NCI-H2107 treated with DMSO at 0.1 percent for 48 hours (cell line): Measurements from ENCODE around the gene CES5A.
"Not testable (repeated sequence)": the region's sequence is repeated elsewhere in the genome, so short reads cannot be mapped to it uniquely, and the experiment has no call there.

Experiments
- DNase-seq: peaks from one replicate; lab custom pipeline; 2025; ENCODE audit not compliant: unreplicated experiment; lab: John Stamatoyannopoulos, UW

CES5A gene

DNA sequence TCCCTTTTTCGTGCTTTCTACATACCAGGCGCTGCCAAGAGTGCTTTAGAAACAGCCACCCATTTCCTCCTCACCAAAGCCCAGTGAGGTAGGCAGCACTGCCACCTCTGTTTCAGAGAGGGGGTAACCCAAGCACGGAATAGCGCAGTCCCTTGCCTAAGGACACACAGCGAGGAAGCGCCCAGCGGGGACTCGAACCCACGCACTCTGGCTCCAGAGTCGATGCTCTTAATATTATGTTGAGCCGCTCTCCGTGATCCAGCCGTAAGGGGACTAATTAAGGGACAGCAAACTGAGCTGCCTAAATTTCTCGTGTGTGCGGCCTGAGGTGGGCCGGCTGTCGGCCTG lies 42.8 kb downstream of the CES5A start:
- DNase-seq = no peak

GRCh38 chr16:55830658-55831294 lies 44.4 kb downstream of the CES5A start:
- no peak for DNase-seq

GRCh38 chr16:55829232-55829631 lies 45.9 kb downstream of the CES5A start:
- DNase-seq = not testable (repeated sequence)

GRCh38 chr16:55828680-55829079 lies 46.5 kb downstream of the CES5A start:
- DNase-seq = no peak

DNA sequence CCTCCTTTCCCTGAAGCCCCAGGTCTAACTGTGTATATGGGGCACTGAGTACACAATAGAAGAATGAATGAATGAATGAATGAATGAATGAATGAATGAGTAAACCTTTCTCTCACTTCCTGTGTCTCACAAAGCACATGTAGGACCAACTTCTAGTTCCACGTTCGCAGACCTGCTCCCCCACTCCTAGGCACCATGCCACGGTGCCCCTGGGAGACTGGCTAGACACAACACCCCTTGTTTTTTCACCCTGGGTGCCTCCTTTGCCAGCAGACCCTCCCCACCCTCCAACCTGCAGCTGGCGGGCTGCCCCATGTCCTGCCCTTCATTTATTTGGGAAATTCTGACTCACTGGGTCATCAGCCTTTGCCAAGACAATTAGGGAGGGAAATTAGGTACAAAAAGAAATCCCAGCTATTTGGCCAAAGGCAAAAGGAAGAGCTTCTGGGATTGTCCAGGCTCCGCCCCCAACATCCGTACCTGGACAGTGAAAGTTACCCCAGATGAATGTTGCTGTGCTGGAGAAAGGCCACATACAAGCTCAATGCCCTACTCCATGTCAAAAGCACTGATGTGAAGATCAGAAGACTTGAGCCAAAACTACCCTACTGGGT lies 50.0 kb downstream of the CES5A start:
- no peak for DNase-seq

GRCh38 chr16:55824473-55825000 lies 50.6 kb downstream of the CES5A start:
- DNase-seq = no peak

DNA sequence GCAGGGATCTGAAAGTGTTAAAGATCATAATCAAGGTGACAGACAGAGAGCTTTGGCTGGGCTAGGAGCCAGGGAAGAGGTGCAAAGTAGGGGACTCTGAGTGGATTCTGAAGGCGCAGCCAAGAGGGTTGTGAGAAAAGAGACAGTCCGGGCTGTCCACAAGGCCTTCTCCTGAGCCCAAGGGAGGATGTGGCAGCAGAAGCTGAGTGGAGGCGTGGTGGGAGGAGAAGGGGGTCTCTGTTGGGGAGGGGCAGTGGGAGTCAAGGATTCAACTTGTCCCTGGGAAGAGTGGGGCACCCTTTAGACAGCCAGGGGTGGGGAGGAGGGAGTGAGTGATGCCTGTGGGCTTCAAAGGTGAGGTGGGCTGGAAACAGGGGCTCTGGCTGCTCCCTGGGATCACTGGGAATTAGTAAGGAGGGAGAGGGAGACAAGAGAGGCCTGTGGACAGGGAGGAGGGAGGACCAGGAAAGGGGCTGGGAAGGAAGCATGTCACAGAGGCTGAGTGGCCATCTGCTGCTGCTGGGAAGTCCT lies 52.8 kb downstream of the CES5A start:
- DNase-seq = no peak

DNA sequence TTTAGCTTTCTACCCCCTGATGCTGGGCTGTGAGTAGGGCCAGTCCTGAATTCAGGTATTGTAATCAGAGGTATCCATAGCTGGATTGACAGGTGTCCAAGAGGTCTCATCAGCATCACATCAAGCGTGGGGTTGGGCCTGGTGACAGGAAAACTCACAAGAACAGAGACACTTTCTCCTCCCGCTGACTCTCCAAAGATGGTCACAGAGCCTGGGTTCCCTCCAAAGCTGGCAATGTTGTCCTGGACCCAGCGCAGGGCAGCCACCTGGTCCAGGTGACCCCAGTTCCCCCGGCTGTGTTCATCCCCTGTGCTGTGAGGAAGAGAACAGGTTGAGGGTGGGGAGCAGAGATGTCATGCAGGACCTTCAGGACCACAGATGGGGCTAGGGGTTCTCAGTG lies 54.0 kb downstream of the CES5A start:
- no peak for DNase-seq

DNA sequence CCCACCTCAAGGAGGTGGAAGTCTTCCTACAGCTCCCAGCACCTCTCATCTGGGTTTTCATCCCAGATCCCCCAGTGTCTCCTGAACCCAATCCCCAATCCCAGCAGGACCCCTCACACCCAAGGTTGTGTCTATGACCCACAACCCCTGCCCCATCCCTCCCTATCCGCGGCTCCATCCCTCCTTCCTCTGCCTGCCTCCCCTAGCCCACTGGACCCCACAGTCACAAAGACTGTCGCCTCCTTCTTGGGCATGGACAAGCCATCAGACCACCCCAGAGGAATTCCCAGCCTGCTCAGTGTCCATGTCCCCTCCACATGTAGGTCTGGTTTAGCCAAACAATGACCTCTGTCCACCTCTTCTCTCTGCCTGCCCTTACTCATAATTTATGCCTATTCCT lies 54.6 kb downstream of the CES5A start:
- no peak for DNase-seq

DNA sequence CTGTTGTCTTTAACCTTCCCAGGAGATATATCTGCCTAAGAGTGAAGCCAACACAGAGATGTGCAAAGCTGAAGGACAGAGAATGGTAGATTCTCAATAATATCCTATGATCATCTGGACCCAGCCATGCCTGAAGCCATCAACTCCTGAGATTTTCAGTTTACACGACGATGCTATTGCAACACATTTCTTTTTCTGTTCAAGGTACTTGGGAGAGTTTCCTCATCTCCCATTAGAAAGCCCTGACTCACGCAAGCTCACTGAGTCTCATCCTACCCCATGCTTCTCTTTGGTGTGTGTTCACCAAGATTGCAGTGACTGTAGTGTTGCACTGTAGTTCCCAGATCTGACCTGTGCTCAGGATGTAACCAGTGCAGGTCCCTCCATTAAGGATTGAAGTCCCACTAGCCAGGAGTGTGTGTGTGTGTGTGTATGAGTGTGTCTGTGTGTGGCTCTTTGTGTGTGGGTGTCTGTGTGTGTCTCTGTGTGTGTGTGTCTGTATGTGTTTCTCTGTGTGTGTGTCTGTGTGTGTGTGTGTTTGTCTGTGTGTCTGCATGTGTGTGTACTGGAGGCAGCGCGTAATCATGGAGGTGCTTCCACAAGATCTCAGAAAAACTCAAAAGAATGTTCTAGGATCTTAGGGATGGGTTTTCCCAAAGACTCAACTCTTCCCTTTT lies 57.8 kb downstream of the CES5A start:
- no peak for DNase-seq

- DNase-seq = not testable (repeated sequence)
Observed at GRCh38 chr16:55816222-55816621, 59.0 kb downstream of the CES5A start.

DNA sequence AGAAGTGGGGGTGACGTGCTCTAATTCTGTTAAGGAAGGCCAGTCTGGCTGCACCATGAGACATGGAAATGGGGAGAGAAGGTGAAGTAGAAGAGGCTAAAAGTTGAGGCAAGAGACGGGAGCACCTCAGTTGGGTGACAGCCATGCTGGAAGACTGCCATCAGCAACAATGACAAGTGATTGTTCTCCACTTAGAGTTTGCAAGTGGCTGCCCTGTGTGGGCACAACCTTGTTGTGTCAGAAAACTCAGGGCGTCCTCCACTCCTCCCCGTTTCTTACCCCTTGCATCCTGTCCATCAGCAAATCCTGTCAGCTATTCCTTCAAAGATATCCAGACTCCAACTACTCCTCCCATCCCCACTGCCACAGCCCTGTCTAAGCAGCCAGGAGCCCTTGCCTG lies 59.9 kb downstream of the CES5A start:
- no peak for DNase-seq

- not testable (repeated sequence) for DNase-seq
Observed at GRCh38 chr16:55814174-55814573, 61.0 kb downstream of the CES5A start.

DNA sequence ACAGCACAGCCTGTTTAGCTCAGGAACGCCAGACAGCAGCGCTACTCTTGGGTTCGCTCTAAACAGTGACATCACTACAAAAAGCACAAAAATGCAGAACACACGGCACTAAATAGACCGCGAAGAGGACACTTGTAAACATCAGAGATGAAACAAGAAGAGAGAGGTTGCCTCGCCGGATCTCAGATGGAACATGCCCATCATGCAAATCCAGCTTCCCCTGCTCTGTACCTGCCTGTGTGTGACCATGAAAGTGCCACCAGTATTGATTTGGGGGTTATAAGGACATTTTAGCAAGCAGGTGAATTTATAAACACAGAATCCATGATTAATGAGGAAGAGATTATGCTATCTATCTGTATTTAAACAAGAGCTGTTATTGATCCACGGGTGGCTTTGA lies 61.4 kb downstream of the CES5A start:
- not testable (repeated sequence) for DNase-seq

- DNase-seq = no peak
Observed at GRCh38 chr16:55812951-55813350, 62.2 kb downstream of the CES5A start.

DNA sequence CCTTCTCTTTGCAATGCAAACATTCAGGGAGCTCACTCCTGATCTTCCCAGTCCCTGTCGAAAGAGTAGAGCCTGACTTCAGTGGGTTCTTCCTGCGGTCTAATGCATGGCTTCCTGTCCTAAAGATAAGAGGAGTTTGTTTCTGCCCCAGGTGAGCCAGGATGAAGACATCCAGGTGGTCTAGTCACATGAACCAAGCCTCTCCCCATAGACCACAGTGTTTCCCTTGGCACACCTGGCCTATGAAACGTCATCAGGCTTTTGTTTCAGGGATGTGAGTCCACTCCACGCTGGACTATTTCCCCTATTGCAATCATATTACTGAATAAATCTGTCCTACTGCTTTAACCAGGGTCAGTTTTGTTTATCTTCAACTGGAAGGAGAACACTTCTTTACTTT lies 63.4 kb downstream of the CES5A start:
- no peak for DNase-seq

GRCh38 chr16:55810451-55810961 lies 64.7 kb downstream of the CES5A start:
- DNase-seq = no peak

DNA sequence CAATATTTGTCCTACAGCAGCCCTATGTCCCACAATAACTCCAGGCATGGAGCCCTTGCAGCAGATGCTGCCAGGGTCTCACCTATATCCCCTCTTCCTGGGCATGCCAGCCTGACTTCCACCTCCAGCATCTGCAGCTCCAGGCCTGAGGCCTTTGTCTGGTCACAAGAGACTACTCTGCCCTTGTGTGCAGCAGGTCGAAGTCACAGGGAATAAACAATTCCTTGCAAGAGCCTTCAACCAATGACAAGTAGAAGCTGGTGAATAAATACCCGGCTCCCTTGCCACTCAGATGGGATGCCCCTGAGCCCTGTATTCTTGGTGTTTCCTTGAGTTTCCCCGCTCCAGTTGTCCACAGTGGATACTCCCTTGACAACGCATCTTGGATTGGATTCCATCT lies 65.3 kb downstream of the CES5A start:
- DNase-seq = no peak

- no peak for DNase-seq
Observed at GRCh38 chr16:55809386-55809785, 65.8 kb downstream of the CES5A start.

DNA sequence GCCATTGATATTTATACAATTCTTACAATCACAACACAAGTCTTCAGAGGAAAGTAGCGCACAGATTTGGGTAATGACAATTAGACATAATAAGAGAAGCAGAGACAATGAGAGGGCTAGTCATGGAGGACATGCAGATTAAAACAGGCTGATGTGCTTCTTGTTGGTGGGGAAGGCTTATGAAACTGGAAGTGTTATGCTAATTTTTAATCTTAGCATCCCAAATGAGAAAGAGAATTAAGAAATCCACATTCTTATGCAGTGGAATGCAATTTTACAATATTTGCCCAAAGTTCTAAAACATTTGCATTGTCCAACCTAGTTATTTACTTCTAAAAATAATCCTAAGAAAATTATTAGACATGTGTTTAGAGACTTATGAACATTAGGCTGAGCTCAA lies 66.9 kb downstream of the CES5A start:
- DNase-seq = not testable (repeated sequence)

DNA sequence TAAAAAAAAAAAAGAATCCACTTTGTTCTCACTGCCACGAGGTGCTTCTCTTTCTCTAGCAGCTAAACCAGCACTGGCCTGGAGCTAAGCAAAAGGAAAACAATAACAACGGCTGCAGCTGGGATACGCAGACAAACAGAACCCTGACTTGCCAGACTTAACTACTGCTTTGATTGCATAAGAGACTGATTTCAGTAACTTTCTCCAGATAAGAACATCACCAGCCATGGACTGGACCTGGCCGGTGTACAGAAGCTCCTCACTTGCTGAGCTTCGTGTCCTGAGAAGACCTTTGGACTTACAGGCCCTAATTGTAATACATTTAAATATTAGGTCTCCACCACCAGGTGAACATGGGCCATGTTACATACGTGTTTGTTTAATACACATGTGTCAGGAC lies 70.1 kb downstream of the CES5A start:
- not testable (repeated sequence) for DNase-seq

DNA sequence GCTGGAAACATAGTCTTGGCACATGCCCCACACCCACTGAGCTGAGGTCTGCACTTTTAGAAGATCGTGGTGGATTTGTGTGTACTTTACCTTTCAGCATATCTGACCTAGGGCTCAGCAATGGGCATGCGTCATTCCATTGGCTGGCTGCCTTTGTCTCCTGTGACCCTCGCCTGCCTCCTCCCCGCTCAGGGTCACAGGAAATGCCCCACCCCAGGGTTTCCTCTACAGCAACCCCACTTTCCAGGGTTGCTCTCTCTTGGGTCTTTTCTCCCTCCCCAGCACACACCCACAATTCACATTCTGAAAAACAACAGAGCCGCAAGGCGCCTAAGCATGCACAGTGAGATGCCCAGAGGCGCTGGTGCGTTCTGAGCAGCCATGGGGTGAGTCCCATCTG lies 71.5 kb downstream of the CES5A start:
- DNase-seq = not testable (repeated sequence)
